NCI-H128 (cell line): ENCODE data around the gene TTC28.
"Not testable (repeated sequence)": the region's sequence is repeated elsewhere in the genome, so short reads cannot be mapped to it uniquely, and the experiment has no call there.

Experiments used
- DNase-seq: peaks from one replicate; lab custom pipeline; 2025; ENCODE audit not compliant: unreplicated experiment; lab: John Stamatoyannopoulos, UW

The TTC28 gene

DNA sequence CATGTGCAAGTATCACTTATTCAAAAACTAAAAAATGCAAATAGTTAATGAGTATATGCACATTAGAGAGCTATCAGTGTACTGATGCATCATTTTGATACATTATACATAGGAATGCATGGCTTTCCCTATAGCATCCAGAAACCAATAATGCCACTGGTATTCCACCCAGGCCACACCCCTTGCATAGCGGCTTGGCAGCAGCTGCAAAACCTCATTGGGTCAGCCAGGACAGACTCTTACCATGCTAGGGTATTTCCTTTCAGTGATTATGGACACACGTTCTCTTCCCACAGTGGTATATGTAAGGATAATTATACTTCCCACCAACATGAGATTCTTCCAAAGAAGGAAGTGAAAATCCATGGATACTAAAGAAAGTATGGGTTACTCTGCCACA lies 614.7 kb downstream of the TTC28 start:
- DNase-seq: no peak

DNA sequence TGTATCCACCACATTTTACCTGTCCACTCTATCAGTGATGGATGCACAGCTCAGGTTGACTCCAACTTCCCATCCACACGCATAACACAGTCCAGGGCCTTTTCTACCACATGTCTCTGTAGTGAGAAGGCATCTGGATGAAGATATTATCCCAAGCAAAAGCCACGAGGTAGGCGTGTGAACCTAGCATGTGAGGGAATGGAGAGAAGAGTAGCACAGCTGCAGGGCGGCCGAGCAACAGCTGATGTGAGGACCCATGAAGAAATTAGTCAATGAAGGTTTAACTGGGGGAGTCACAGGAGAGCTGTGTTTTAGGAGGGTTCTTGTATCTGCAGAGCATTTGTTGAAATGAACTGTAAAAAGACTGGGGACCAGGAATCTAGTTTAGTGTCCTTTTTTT lies 616.0 kb downstream of the TTC28 start:
- no peak for DNase-seq

GRCh38 chr22:28060594-28060993 lies 619.0 kb downstream of the TTC28 start:
- not testable (repeated sequence) for DNase-seq

DNA sequence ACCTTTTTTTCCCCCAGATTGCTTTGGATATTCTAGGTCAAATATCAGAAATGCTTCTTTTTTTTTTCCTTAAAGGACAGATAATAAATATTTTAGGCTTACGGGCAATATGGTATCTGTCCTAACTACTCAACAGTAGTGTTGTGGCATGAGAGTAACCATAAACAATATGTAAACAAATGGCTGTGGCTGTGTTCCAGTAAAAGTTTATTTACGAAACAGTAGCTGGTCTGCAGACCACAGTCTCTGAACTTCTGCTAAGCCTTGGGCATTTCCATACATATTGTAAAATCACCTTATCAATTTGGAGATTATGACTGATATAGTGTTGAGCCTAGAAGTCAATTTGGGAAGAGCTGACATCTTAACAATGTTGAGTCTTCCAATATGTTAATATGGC lies 621.6 kb downstream of the TTC28 start:
- no peak for DNase-seq

GRCh38 chr22:28054819-28055208 lies 624.8 kb downstream of the TTC28 start:
- no peak for DNase-seq

GRCh38 chr22:28053896-28054818 lies 625.5 kb downstream of the TTC28 start:
- DNase-seq: no peak

- peak; percentile 20 for DNase-seq
These were observed 626.8 kb downstream of the TTC28 start for GRCh38 chr22:28052825-28053269.

DNA sequence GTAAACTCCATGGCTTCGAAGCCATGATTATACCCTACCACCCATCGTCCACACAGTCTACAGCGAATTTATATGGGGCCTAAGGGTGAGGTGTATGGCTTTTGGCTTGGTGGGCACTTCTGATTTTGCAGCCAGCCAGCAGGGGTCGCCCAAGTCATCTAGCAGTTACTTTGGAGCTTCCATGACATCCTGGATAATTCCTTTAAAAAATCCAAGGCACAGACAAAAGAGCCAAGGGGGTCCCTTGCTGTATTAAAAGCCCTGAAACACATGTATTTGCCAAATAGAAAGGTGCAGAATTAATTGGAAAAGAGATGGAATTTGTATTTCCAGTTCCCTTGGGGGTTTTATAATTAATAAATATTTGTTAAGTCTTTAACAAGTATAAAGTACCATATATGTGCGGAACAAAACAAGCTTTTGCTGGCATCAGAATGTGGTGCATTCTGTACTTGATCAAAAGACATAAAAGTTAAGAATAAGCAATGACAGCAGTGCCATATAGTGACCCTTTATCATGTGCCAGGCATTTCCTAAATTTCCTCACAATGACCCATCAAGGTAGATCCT lies 627.8 kb downstream of the TTC28 start:
- no peak for DNase-seq

DNA sequence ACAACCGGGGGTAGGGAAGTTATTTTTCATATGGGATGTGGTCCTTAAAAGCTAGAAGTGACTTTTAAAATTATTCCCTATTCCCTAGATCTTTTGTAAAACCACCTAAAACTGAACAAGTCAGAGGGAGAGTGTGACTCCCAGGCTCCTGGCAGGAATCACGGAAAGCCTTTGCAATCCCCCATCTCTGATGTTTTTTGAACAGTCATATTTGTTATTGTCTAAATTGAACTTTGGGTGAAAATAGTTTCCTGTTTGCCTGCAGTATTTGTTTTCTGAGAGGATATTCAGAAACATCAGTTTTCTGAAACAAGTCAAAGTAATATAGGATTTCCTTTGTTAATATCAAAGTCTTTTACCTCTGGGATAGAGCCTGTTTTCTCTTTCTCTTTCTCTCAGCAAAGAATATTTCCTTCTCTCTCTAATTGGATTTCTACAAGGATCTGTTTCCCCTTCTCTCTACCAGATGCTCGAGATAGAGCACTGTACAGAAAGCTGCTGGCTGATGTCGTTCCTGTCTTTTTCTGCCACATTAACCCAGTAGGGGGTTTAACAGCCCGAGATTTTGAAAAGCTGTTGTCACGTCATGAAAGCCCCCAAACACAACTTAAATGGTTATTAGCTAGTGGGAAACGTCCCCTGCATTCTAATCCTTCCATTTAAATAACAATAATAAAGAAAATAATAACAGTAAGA lies 628.4 kb downstream of the TTC28 start:
- DNase-seq: no peak

DNA sequence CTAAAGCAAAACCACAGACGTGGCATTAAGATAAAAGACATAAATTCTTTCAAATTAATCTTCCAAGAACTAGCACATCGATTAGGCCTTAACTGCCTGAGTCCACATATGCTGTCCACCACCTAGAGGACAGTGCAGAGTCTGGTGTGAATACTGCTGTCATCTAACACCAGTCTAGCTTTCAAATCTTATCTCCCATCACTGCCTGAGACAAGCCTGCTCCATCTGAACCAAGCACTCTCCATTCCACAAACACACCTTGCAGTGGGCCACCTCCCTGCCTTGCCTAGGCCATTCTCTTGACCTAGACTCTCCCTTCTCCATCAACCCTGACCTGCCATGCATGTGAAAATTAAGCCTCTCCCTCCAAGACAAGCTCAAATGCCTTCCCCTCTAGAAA lies 631.1 kb downstream of the TTC28 start:
- no peak for DNase-seq

- DNase-seq: no peak
These were observed 631.9 kb downstream of the TTC28 start for GRCh38 chr22:28047740-28048139.

- no peak for DNase-seq
These were observed 633.5 kb downstream of the TTC28 start for GRCh38 chr22:28046100-28046499.

DNA sequence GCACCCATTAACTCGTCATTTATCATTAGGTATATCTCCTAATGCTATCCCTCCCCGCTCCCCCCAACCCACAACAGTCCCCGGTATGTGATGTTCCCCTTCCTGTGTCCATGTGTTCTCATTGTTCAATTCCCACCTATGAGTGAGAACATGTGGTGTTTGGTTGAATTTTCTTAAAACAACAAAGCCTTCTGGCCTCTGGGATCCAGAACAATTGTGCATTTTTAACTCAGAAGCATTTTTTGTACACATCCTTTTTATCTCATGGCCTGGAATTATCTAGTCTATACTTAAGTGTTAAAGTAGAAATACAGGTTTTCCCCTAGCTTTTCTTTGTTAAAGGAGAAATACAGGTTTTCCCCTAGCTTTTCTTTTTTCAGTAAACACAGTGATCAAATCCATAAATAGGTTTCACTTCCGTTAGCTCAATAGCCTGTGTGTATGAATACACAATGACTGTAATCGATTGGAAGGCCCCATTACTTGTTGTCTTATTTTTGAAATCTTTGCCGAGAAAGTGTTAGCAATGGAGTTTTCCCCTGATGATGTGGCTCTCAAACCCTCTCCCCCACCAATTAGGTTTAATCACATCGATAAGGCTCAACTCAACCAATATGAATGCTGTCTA lies 635.0 kb downstream of the TTC28 start:
- no peak for DNase-seq

DNA sequence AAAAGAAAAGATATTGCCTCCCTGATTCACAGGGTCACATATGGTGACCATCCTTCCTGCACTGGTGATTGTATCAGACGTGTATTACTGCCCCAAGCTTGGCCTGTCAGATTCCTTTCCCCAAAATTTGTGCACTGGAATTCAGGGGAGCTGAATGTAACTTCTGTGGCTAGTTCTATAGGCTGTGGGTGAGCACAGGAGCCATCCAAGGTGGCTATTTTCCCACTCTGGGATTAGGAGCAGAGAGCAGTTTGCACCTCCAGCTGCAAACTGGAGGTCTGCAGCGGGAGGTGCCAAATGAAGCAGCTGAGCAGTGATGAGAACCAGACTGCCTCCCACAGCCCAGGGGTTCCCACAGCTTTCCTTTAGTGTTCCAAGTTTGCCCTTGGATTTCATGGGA lies 636.4 kb downstream of the TTC28 start:
- no peak for DNase-seq

- DNase-seq: peak; percentile 89
These were observed 644.8 kb downstream of the TTC28 start for GRCh38 chr22:28034760-28035401.

- no peak for DNase-seq
These were observed 645.4 kb downstream of the TTC28 start for GRCh38 chr22:28034145-28034759.

DNA sequence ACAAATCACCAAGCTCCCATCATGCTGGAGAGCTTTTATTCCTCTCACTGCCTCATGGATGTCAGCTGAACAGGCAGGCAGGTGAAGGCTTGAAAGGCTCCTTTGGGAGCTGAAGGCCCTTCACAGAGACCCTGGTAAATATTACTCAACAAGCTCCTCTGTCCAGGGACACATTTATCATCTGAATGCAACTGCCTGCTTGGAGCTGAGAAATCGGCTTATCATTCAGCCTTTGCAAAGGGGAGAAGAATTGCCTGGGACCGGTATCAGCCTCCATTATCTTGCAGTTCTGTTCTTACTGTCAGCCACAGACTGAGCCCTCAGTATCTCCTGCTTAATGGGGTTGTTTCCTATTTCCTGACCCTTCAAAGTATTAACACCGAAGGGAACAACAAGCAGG lies 646.8 kb downstream of the TTC28 start:
- peak; percentile 49 for DNase-seq

GRCh38 chr22:28031383-28031922 lies 648.2 kb downstream of the TTC28 start:
- DNase-seq: no peak

- no peak for DNase-seq
These were observed 649.2 kb downstream of the TTC28 start for GRCh38 chr22:28030473-28030872.

DNA sequence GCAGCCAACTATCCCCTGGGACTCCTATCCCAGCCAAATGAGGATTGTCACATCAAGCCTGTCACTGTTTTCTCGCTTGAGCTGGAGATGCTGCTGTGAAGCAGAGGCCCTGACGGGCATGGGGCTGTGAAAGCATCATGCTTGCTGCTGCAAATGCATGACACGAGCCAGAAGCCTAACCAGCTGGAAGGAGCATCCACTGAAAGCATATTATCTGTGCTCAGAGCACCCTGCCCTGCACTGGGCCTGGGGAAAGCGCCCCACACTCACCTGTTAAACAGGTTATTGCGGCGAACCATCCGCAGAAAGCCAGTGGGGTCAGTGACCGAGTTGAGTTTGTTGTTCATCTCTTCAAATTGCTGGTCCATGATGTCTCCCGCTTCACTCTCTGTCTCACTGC lies 649.7 kb downstream of the TTC28 start:
- no peak for DNase-seq
